Activated CD8-positive, alpha-beta memory T cell treated with anti-CD3 and anti-CD28 coated beads for 24 hours (primary cell): Measurements from ENCODE around the gene EXOC6B.
A peak's percentile ranks its signal among the peaks of the same experiment; 100 is the strongest.

ENCODE experiments used
- DNase-seq: peaks from one replicate; pipeline ENCODE4 v3.0.0-alpha.2; 2020

The EXOC6B gene

GRCh38 chr2:72154386-72154975 lies 671.4 kb downstream of the EXOC6B start:
- DNase-seq = peak; percentile 44

GRCh38 chr2:72153924-72154323 lies 671.9 kb downstream of the EXOC6B start:
- DNase-seq = no peak

- peak; percentile 41 for DNase-seq
These were observed 672.6 kb downstream of the EXOC6B start for GRCh38 chr2:72153026-72153791.

DNA sequence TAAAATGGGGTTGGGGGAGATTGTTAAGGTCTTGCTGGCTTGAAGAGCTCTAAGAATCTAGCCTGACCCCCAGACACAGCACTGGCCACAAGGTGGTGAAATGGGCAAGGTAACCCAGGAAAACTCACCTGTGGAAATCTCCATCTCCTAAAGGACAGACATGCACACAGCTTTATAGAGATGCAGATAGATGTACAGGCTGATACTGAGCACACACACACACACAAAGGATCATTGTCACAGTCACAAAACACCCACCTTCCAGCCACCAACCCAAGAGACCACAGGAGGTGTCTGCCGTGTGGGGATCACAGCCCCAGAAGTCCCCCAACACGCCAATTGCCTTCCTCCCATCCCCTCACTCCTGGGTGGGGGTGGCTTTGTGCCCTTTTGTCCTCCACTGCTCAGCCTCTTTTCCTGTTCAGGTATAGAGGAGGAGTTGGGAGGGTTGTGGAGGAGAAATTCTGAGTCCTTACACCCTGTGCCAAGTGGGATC lies 674.9 kb downstream of the EXOC6B start:
- DNase-seq = peak; percentile 48

DNA sequence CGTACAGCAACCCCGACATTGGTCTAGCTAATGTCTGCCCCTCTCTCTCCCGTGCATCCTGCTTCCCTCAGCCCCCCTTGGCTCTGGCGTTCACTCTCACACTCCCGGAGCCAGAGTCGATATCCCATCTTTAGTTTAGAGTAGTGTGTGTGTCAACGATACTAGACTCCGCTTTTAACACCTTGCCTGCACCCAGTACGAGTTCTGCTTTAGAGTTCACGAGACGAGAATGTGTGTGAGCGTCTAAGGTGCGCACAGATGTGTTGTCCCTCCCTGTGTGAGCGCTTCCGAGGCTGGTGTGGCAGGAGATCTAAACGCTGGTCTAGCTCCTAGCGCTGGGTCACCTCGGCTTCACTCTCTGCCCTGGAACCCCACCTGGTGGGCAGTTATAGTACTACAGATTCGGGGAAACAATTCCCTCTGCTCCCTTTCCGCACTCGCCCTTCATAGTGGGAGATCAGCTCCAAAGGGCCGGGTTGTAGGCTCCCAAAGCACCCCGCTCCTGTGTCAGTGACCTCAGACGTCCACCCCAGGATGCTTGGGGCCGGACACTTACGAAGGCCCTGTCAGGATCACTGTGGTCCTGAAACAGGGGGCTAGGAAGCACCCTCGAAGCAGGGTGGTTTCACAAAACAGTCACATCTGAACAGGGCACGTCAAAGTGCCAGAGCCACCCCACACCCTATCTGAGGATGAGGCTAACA lies 675.5 kb downstream of the EXOC6B start:
- DNase-seq = peak; percentile 86

DNA sequence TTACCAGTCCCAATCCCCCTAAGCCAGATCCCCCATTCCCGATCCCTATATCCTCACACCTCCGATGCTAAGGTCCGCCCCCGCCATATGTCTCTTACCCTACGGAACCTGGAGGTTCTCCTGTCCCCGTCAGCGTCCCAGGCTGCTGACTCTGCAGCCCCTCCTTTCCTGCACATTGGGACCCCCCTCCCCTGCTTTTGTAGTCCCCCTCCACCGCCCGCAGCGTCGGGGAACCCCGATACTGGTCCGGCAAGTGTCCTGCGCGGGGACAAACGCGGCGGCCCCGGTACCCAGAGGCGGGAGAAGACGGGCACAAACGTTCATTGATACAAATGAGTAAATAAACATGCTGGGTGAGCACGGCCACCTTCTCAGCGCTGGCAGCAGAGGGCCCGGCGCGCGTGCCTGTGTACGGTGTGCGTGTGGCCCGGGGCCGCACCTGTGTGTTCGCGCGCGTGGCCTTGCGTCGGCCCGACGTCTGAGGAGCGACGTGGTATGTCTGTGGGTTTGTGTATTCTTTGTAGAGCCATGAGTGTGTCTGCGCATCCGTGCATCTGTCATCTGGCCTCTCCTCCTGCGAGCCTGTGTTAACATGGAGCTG lies 676.2 kb downstream of the EXOC6B start:
- DNase-seq = peak; percentile 63

DNA sequence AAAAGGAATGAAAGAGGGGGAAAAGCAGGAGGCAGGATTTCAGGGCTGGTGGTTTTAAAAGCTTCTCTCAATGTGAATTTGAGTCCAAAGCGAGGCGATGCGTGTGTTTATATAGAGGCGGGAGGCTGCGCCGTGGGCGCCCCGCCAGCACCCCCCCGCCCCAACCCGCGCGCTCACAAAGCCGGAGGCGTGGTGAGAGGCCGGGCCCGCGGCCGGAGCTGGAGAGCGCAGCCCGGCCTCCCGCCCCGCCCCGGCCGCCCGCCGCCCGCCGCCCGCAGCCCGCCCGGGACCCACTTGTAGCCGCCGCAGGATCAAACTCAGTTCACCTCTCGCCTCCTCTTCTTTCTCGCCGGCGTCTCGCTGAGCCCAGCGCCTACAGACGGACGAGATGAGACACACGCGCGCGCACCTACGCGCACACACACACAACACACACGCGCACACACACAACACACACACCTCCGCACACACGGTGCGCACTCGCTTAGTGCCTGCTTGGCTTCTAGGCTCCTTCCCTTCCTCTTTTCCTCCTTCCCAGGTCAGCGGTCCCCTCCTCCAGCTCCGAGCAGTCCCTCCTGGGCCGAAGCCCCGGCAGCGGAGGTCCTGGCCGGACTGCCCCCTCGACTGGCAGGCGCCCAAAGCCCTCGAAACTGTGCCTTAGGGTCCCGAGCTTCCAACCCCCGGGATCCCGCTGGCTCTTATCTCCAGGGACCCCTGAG lies 676.8 kb downstream of the EXOC6B start:
- peak; percentile 63 for DNase-seq

- peak; percentile 59 for DNase-seq
These were observed 677.6 kb downstream of the EXOC6B start for GRCh38 chr2:72148003-72148836.

DNA sequence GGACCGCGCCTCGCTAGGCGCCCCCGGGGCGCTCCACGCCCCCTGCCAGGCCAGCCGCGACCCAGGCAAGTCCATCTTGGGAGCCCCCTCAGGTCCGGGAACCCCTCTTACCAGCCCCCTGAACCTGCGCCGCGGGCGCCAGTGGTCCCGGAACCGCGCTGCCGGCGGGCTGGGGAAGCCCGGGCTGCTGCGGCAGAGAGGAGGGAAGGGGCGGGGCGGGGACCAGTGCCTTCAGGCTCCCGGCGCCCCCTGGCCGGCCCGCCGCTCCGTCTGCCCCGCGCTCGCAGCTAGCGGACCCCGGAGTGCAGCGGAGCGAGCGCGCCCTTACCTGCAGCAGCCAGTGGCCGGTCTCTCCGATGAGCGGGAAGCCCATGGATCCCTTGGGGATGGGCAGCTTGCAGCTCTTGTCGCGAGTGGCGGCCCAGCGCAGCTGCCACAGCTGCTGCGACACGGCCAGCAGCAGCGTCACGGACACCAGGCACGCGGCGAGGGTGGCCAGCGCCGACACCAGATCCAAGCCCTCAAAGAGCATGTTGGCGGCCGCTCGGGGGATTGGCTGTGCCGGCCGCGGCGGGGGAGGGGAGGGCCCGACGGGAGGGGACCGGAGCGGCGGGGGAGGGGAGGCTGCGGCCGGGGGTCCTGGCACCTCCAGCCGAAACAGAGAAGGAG lies 678.4 kb downstream of the EXOC6B start, which contains the start of gene CYP26B1:
Gene CYP26B1, minus strand, starts transcription at position 560 of the 669 bp plus-strand sequence. Its CDS starts 28 bp downstream, at position 532.
- peak; percentile 59 for DNase-seq

DNA sequence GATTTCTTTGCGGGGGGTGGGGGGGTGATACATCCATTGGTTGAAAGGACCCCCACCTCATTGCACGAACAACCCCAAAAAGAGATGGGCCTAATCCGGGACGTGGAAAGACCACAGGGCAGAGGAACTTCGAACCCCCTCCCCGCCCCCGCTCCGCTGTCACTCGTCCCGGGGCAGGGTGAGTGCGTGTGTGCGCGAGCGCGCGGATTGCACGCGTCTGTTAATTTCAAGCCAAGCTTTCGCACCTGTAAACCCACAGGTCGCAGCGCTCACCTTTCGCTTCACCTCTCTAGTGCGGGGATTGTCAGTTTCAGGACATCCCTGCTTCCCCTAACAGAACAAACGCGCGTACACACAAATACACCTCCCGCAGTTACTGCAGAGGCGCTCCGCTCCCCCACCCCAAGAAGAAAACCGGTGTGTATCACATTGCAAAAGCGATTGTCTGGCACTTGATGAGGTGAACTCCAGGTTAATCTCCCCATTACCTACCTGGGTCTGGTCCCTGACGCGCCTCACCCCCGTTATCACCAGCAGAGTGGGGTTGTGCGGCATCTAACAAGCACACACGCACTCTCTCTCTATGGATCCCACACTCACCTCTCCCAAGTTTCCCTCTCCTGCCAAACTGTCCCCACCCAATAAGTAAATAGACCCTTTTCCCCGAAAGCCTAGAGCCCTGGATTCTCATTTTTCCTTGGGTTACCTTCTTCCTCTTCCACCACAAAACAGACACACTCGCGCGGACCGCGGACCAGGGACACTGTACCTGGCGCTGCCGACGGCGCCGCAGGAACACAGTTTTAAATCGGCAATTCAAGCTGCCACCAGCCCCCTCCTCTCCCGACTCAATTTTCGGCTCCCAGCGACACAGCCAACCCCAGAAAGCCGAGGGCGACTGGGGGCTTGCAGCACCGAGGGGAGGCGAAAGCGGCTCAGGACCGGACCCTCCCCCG lies 679.2 kb downstream of the EXOC6B start:
- DNase-seq = peak; percentile 59

- peak; percentile 55 for DNase-seq
These were observed 680.0 kb downstream of the EXOC6B start for GRCh38 chr2:72145658-72146329.

DNA sequence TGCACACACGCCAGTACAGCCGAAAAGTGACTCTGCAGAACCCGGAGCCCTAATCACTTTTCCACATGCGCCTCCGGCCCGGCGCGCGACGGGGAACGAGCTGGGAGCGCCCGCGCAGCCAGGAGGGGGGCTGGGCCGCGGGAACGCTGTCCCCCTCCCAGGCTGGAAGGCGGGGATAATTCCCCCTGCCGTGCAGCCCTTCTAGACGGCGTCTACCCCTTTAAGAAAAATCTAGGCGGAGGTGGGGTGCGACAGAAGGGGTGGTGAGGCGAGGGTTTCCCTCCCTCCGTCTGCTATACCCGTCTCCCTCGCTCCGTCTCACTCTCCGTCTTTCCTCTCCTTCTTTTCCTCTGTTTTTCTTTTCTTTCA lies 680.6 kb downstream of the EXOC6B start:
- DNase-seq = no peak

GRCh38 chr2:72144632-72145288 lies 681.1 kb downstream of the EXOC6B start:
- DNase-seq = peak; percentile 60

DNA sequence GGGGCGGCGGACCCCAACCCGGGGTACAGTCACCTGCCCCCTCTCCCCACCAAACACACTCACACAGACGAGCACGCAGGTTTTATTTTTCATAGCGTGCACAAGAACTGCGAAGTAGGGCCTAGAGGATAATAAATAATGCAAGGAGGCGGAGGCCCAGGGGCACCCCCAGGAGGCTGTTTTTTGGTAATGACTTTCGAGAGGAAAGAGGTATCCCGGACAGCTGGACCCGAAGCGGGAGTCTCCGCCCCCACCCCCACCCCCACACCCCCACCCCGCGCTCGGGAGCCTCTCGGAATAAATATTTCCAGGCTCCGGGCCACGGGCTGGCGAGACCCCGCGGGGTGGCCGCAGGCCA lies 681.6 kb downstream of the EXOC6B start:
- no peak for DNase-seq

DNA sequence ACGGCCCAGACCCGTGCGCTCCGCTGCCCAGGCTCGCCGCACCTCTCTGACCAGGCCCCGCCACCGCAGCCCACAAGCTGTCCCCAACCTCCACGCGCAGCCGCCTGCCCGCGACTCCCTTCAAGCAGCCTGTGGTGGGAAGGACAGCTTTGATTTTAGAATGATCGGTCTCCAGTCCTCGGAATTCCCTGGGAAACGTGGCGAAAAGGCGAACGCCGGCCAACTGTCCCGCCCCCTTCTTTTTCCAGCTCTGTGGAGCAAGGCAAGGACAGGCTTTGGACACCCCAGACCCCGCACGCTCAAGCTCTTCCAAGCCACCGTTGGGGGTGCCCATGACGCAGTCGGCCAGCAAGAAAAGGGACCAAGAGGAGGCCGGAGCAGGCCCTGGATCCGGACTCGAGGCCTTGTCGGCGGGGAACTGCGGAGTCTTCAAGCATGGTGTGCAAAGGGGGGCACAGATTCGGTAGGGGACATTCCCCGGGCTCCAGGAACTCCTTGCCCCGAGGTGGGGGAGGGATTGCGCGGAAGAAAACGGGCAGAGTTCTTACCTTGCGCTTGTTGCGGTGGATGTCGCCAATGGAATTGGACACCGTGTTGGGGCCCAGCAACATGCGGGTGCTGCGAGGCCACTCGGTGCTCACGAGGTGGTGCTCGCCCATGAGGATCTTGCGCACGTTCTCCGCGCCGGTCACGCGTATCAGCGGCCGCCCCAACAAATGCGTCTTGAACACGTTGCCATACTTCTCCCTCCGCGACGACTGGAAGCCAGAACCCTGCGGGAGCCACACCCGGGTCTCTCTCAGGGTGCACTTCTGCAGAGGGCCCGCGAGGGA lies 682.2 kb downstream of the EXOC6B start:
- DNase-seq = peak; percentile 59

- DNase-seq = peak; percentile 57
These were observed 683.0 kb downstream of the EXOC6B start for GRCh38 chr2:72142570-72143440.
